Right atrium auricular region (tissue), 2 donors: ENCODE measurements around the gene PORCN. TPM values are rescaled to one million over a fixed set of nuclear protein-coding genes. Genes with fewer than 3 reads are reported as not detected.

ENCODE experiments used
- DNase-seq: peaks from one replicate; pipeline ENCODE4 v3.0.0-alpha.2; 2019; ENCODE audit warnings: low spot score
- H3K27ac ChIP-seq, 2 donors: fragments of 200-600 bp; sonication (generic); 1 replicate in 1 of 2; 2 replicates in 1 of 2; pipeline ENCODE4 v1.5.1; 2016 to 2019
- H3K27me3 ChIP-seq, 2 donors: fragments of 200-600 bp; sonication (generic); one replicate each; pipeline versions ENCODE4 v1.5.1 to v1.6.0; 2017 to 2019
- H3K36me3 ChIP-seq: fragments of 200-600 bp; sonication (generic); one replicate; pipeline ENCODE4 v1.5.1; 2016
- H3K4me1 ChIP-seq, 2 donors: fragments of 200-600 bp; sonication (generic); one replicate each; pipeline versions ENCODE4 v1.5.1 to v1.6.0; 2017 to 2019
- H3K4me3 ChIP-seq, 2 donors: fragments of 200-600 bp; sonication (generic); 1 replicate in 1 of 2; 2 replicates in 1 of 2; pipeline ENCODE4 v1.5.1; 2017 to 2019; ENCODE audit warnings: mild to moderate bottlenecking in 1 of 2, moderate library complexity in 1 of 2
- H3K9me3 ChIP-seq, 2 donors: fragments of 200-600 bp; sonication (generic); one replicate each; pipeline ENCODE4 v1.5.1; 2019
- CTCF ChIP-seq, 2 donors: fragments of 200-600 bp; sonication (generic); IDR thresholded peaks; one replicate each; pipeline ENCODE4 v1.5.1; 2019; ENCODE audit warnings: antibody characterized with exemption in 2 of 2
- total RNA-seq, 2 donors: library from RNA; depleted of rRNA; stranded (reverse); fragments of >200 nt; gene quantifications; one replicate each; pipeline ENCODE4 v1.1.0, GENCODE V29; 2016

The PORCN gene
- total RNA-seq, 2 donors from 2014 or later: 23.0 to 43.0 TPM

- no peak for DNase-seq
- Histone ChIP-seq H3K4me3 (peak within 1 kb of the TSS; percentile 11 to 33), H3K27ac (no peak within 1 kb of the TSS), H3K4me1 (peaks cover 0 to 9% of the 10 kb centered on the region in 2 donors), H3K36me3 (no peaks in the 10 kb centered on the region), H3K27me3 (no peaks in the 10 kb centered on the region), H3K9me3 (no peaks in the 10 kb centered on the region)
- no peak for TF ChIP-seq CTCF (IDR thresholded peaks at IDR 0.05)
Observed at GRCh38 chrX:48470110-48470832, 38.5 kb upstream of the PORCN start, which contains the start of gene SLC38A5. SLC38A5 (minus strand) TSS chrX:48470260; CDS start chrX:48467924, 2,336 bp downstream.

- Histone ChIP-seq H3K27ac (no peak overlapping the region), H3K36me3 (no peaks in the 10 kb centered on the region), H3K27me3 (no peaks in the 10 kb centered on the region), H3K4me1 (peaks cover 0 to 12% of the 10 kb centered on the region in 2 donors), H3K4me3 (no peak overlapping the region), H3K9me3 (peaks cover 0 to 2% of the 10 kb centered on the region in 2 donors)
- no peak for DNase-seq
- TF ChIP-seq CTCF (IDR thresholded peaks at IDR 0.05): no peak
Observed at GRCh38 chrX:48470833-48471118, 38.0 kb upstream of the PORCN start.

- Histone ChIP-seq H3K4me3 (no peak overlapping the region), H3K27ac (no peak overlapping the region), H3K36me3 (no peaks in the 10 kb centered on the region), H3K9me3 (peaks cover 0 to 5% of the 10 kb centered on the region in 2 donors), H3K4me1 (peaks cover 0 to 12% of the 10 kb centered on the region in 2 donors), H3K27me3 (no peaks in the 10 kb centered on the region)
- no peak for TF ChIP-seq CTCF (IDR thresholded peaks at IDR 0.05)
- DNase-seq: no peak
Observed at GRCh38 chrX:48471504-48471903, 37.3 kb upstream of the PORCN start.

- H3K36me3 ChIP-seq: no peaks in the 10 kb centered on the region
- DNase-seq: no peak
- H3K4me1 ChIP-seq: peaks cover 0 to 12% of the 10 kb centered on the region in 2 donors
- no peak for TF ChIP-seq CTCF (IDR thresholded peaks at IDR 0.05)
- H3K9me3 ChIP-seq: peaks cover 0 to 5% of the 10 kb centered on the region in 2 donors
- no peak overlapping the region for H3K4me3 ChIP-seq
- no peaks in the 10 kb centered on the region for H3K27me3 ChIP-seq
- no peak overlapping the region for H3K27ac ChIP-seq
Observed at GRCh38 chrX:48472225-48472624, 36.6 kb upstream of the PORCN start.

GRCh38 chrX:48472851-48473703, 35.7 kb upstream of the PORCN start:
- TF ChIP-seq CTCF (IDR thresholded peaks at IDR 0.05): no peak
- Histone ChIP-seq H3K4me1 (peaks cover 0 to 7% of the 10 kb centered on the region in 2 donors), H3K9me3 (peaks cover 0 to 5% of the 10 kb centered on the region in 2 donors), H3K27me3 (no peaks in the 10 kb centered on the region), H3K4me3 (no peak overlapping the region), H3K27ac (no peak overlapping the region), H3K36me3 (no peaks in the 10 kb centered on the region)
- DNase-seq: no peak
